Stimulated activated naive CD8-positive, alpha-beta T cell treated with anti-CD3 and anti-CD28 coated beads, Interleukin-15, amount 100 ng/mL, for 72 hours (primary cell): ENCODE measurements around the gene NCOA7.
"Not testable (repeated sequence)": the region's sequence is repeated elsewhere in the genome, so short reads cannot be mapped to it uniquely, and the experiment has no call there.

ENCODE experiments used
- ATAC-seq: fragments of 150-1000 bp; cut with Tn5 transposase; 2 replicates; pipeline ENCODE4 v1.10.0; 2021; ENCODE audit warnings: mild to moderate bottlenecking, moderate library complexity
- DNase-seq, 2 donors: peaks; one replicate each; pipeline ENCODE4 v3.0.0; 2021 to 2022
- H3K27ac Mint-ChIP-seq, 2 donors: one replicate each; pipeline ENCODE4 v1.8.0; 2022; ENCODE audit warnings: mild to moderate bottlenecking in 2 of 2, mixed read lengths in 2 of 2, moderate library complexity in 2 of 2
- H3K27me3 Mint-ChIP-seq: one replicate; pipeline ENCODE4 v1.8.0; 2022; ENCODE audit warnings: mixed read lengths
- H3K4me1 Mint-ChIP-seq: one replicate; pipeline ENCODE4 v1.8.0; 2022; ENCODE audit warnings: mild to moderate bottlenecking, mixed read lengths
- H3K4me3 Mint-ChIP-seq, 2 donors: one replicate each; pipeline ENCODE4 v1.8.0; 2022; ENCODE audit warnings: mild to moderate bottlenecking in 2 of 2, mixed read lengths in 2 of 2, moderate library complexity in 1 of 2
- H3K9me3 Mint-ChIP-seq, 2 donors: one replicate each; pipeline ENCODE4 v1.8.0; 2022; ENCODE audit warnings: mixed read lengths in 2 of 2

NCOA7 gene

GRCh38 chr6:125773387-125774341 lies 17.1 kb upstream of the NCOA7 start:
- Mint-ChIP-seq H3K27ac (no peak overlapping the region), H3K9me3 (no peaks in the 10 kb centered on the region), H3K4me1 (peaks cover 10% of the 10 kb centered on the region), H3K27me3 (no peaks in the 10 kb centered on the region), H3K4me3 (no peak overlapping the region)
- ATAC-seq (peak; percentile 69), DNase-seq (no peak)

GRCh38 chr6:125776107-125776826 lies 14.5 kb upstream of the NCOA7 start:
- H3K27me3 Mint-ChIP-seq, H3K4me1 Mint-ChIP-seq, H3K9me3 Mint-ChIP-seq, H3K4me3 Mint-ChIP-seq, DNase-seq, ATAC-seq, H3K27ac Mint-ChIP-seq: not testable (repeated sequence)

- Mint-ChIP-seq H3K27ac (no peak overlapping the region), H3K9me3 (no peaks in the 10 kb centered on the region), H3K4me1 (peaks cover 17% of the 10 kb centered on the region), H3K4me3 (no peak overlapping the region), H3K27me3 (no peaks in the 10 kb centered on the region)
- peak; percentile 84 to 88 for DNase-seq
- peak; percentile 84 for ATAC-seq
Measured at GRCh38 chr6:125779924-125780539, 10.7 kb upstream of the NCOA7 start.

DNA sequence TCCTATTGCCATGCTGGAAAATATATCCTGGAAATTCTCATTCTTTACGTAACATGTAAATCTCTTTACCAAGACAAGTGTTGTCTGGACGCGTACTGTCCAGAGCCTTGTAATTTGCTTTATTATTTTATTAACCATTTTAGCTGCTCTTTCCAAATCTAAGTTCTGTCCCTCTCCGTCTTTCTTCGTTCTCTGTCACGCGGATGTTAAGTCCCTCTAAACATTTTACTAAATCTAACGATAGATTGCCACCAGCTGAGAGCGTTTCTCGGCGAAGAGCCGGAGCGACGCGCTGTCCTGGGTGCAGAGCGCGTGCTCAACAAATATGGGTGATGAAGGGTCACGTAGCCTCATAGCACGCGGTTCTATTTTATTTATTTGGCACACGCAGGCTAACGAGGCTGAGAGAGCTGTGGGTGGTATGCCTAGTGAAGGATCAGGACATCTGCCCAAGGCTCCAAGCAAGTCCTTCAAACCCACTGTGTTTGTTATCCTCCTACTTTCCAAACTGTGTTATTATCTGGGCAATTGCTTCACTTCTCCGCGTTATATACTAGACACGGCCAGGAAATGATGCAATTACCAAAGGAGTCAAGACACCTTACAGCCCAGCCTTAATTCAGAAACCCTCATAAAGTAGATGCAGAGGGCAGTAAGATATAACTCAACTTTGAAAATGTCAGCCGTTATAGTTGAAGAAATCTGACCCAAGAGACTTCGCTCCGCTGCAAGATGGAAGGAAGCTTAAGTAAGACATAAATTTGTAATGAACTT lies 10.0 kb upstream of the NCOA7 start:
- H3K9me3 Mint-ChIP-seq: no peaks in the 10 kb centered on the region
- DNase-seq (peak; percentile 72 to 75), ATAC-seq (peak; percentile 86)

GRCh38 chr6:125781314-125781868 lies 9.4 kb upstream of the NCOA7 start:
- no peak for DNase-seq
- H3K9me3 Mint-ChIP-seq: no peaks in the 10 kb centered on the region
- no peak overlapping the region for H3K27ac Mint-ChIP-seq

More for the DNA sequence above, 10.0 kb upstream of the NCOA7 start:
- peaks cover 19% of the 10 kb centered on the region for H3K4me1 Mint-ChIP-seq
- H3K4me3 Mint-ChIP-seq: no peak overlapping the region
- H3K27me3 Mint-ChIP-seq: no peaks in the 10 kb centered on the region
- H3K27ac Mint-ChIP-seq: no peak overlapping the region

DNA sequence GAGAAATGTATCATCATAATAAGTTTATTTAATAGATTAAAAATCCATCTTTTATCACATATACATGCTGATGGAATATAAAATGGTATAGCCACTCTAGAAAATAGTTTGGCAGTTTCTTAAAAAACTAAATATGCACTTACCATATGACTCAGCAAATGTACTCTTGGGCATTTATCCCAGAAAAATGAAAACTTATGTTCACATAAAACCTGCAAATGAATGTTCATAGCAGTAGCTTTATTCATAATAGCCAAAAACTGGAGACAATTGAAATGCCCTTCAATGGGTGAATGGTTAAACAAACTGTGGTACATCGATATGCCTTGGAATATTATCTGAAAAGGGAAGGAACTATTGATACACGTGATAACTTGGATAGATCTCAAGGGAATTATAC lies 6.4 kb upstream of the NCOA7 start:
- ATAC-seq: no peak
- Mint-ChIP-seq H3K4me3 (no peak overlapping the region), H3K4me1 (peaks cover 22% of the 10 kb centered on the region), H3K27me3 (no peaks in the 10 kb centered on the region), H3K9me3 (no peaks in the 10 kb centered on the region), H3K27ac (no peak overlapping the region)
- DNase-seq: no peak

More at GRCh38 chr6:125781314-125781868, 9.4 kb upstream of the NCOA7 start:
- no peaks in the 10 kb centered on the region for H3K27me3 Mint-ChIP-seq
- ATAC-seq: peak; percentile 59
- H3K4me1 Mint-ChIP-seq: peaks cover 19% of the 10 kb centered on the region
- H3K4me3 Mint-ChIP-seq: no peak overlapping the region

GRCh38 chr6:125787791-125788190 lies 3.0 kb upstream of the NCOA7 start:
- Mint-ChIP-seq H3K4me3 (no peak overlapping the region), H3K9me3 (no peaks in the 10 kb centered on the region), H3K4me1 (peaks cover 37% of the 10 kb centered on the region), H3K27ac (no peak overlapping the region), H3K27me3 (no peaks in the 10 kb centered on the region)
- DNase-seq: no peak
- no peak for ATAC-seq

DNA sequence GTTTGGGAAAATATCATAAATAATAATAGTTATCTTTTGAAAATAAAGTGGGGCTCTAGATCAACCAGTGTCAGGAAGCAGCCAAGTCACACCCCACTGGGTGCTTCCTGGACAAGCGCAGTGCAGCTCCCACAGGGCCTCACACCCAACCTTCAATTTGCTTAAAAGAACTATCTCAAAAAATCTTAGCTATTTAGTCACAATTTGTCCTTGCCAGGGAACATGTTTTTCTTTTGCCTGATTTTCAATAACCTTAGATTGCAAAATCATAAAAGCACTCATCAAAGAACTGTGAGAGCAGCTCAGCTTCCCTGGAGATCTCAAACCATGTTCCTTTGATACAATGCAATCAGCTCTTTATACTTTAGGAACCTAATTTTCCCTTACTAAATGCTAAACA lies 1.6 kb upstream of the NCOA7 start:
- peaks cover 48% of the 10 kb centered on the region for H3K4me1 Mint-ChIP-seq

DNA sequence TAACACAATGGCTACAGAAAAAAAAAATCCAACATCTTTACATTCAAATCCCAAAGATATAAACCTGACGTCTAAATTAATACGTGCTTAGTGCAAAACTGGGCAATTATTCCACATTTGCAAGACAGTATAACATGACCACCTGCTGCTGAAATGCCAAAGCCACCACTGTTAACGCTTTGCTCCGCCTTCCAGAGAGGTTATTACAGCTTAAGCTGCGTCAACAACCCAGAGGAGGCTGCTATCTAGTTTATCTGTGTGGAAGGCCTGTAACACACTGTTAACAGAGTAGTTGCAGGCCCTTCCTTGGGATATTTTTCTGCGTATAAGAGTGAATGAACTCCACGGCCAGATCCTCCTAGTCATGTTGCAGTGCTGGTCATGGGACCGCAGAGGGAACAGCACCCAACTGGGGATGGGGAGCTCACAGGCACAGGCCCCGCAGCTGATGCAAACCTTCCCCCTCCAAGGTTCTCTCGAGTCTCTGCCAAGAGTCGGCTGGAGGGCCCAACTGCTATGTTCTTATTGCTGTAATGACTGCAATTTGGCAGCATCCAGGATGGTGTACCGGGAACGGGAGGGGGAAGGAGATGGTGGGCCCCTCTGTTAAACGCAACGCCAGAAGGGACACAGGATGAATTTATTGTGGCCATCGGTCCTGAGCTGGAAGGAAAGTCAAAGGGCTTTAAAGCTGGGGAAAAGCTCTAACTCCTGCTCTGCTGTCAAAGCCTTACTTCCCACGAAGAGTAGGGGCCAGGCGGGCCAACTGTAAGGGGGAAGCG lies 993 bp upstream of the NCOA7 start:
- peak overlapping the region; percentile 84 to 88 for H3K4me3 Mint-ChIP-seq
- peaks cover 44% of the 10 kb centered on the region for H3K4me1 Mint-ChIP-seq
- ATAC-seq: peak; percentile 39
- H3K27me3 Mint-ChIP-seq: no peaks in the 10 kb centered on the region
- H3K9me3 Mint-ChIP-seq: no peaks in the 10 kb centered on the region
- peak; percentile 45 to 54 for DNase-seq
- peak overlapping the region; percentile 87 to 98 for H3K27ac Mint-ChIP-seq

More for the DNA sequence above, 1.6 kb upstream of the NCOA7 start:
- H3K27ac Mint-ChIP-seq: peak overlapping the region in 1 of 2 donors; percentile 87
- peak overlapping the region; percentile 84 to 88 for H3K4me3 Mint-ChIP-seq
- no peaks in the 10 kb centered on the region for H3K9me3 Mint-ChIP-seq
- H3K27me3 Mint-ChIP-seq: no peaks in the 10 kb centered on the region
- ATAC-seq: no peak
- DNase-seq: no peak

- Mint-ChIP-seq H3K4me3 (peak overlapping the region; percentile 85 to 91), H3K27me3 (no peaks in the 10 kb centered on the region), H3K9me3 (no peaks in the 10 kb centered on the region), H3K27ac (peak overlapping the region; percentile 86 to 88), H3K4me1 (peaks cover 53% of the 10 kb centered on the region)
- ATAC-seq: peak; percentile 40
- peak; percentile 41 to 47 for DNase-seq
Measured at GRCh38 chr6:125791151-125791819, 525 bp downstream of the NCOA7 start.

GRCh38 chr6:125791820-125792165 lies 1.0 kb downstream of the NCOA7 start:
- peaks cover 53% of the 10 kb centered on the region for H3K4me1 Mint-ChIP-seq
- H3K9me3 Mint-ChIP-seq: no peaks in the 10 kb centered on the region
- H3K27me3 Mint-ChIP-seq: no peaks in the 10 kb centered on the region
- H3K27ac Mint-ChIP-seq: peak overlapping the region; percentile 86 to 88
- H3K4me3 Mint-ChIP-seq: peak overlapping the region; percentile 85 to 91
- ATAC-seq (no peak), DNase-seq (no peak)

GRCh38 chr6:125792172-125792571 lies 1.4 kb downstream of the NCOA7 start:
- DNase-seq (no peak), ATAC-seq (no peak)
- H3K4me1 Mint-ChIP-seq: peaks cover 56% of the 10 kb centered on the region
- no peaks in the 10 kb centered on the region for H3K9me3 Mint-ChIP-seq
- H3K4me3 Mint-ChIP-seq: peak overlapping the region; percentile 85 to 91
- no peak overlapping the region for H3K27ac Mint-ChIP-seq
- H3K27me3 Mint-ChIP-seq: no peaks in the 10 kb centered on the region

- Mint-ChIP-seq H3K4me1 (peaks cover 61% of the 10 kb centered on the region), H3K9me3 (no peaks in the 10 kb centered on the region), H3K27ac (peak overlapping the region in 1 of 2 donors; percentile 33), H3K4me3 (peak overlapping the region; percentile 85 to 91), H3K27me3 (no peaks in the 10 kb centered on the region)
- DNase-seq (no peak), ATAC-seq (no peak)
Measured at GRCh38 chr6:125792680-125793079, 1.9 kb downstream of the NCOA7 start.

DNA sequence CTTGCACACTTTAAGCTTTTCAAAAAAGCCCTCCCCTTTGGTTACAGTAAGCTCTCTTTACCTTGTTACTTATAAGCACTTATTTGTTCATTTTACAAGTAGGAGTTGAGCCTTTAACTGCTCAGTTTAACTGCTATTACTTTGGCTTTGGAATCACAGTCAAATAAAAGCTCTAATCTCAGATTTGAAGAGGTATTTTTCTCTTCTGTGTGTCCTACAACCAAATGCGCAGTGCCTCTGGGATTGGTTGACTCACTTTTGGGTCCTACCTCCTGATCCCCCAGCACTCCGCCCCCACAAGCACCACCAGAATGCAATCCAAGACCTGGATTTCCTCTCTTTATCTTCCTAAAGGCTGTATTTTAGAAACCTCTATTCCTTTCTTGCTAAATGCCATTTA lies 2.5 kb downstream of the NCOA7 start:
- Mint-ChIP-seq H3K9me3 (no peaks in the 10 kb centered on the region), H3K27ac (peak overlapping the region in 1 of 2 donors; percentile 76), H3K4me1 (peaks cover 66% of the 10 kb centered on the region), H3K4me3 (peak overlapping the region; percentile 63 to 76), H3K27me3 (no peaks in the 10 kb centered on the region)
- no peak for DNase-seq
- ATAC-seq: no peak
